Endodermal cell (in vitro differentiated cells): ENCODE results near the gene RRAD. TPM values are rescaled to one million over a fixed set of nuclear protein-coding genes. Genes with fewer than 3 reads are reported as not detected.

Source experiments
- DNase-seq: peaks from one replicate; pipeline ENCODE4 v3.0.0-alpha.2; 2017
- H3K27ac ChIP-seq: 2 replicates; pipeline ENCODE4 v1.5.1; 2013; ENCODE audit warnings: mild to moderate bottlenecking, low read depth, low read length, moderate library complexity
- H3K27me3 ChIP-seq: 2 replicates; pipeline ENCODE4 v1.6.1; 2013; ENCODE audit warnings: mild to moderate bottlenecking, low read length, moderate library complexity; ENCODE audit not compliant: insufficient read depth, control insufficient read depth, poor library complexity, severe bottlenecking
- H3K36me3 ChIP-seq: 2 replicates; pipeline ENCODE4 v1.7.0; 2013; ENCODE audit warnings: mild to moderate bottlenecking, low read length, moderate library complexity; ENCODE audit not compliant: control insufficient read depth, insufficient read depth
- H3K4me1 ChIP-seq: one replicate; pipeline ENCODE4 v1.7.0; 2013; ENCODE audit warnings: low read length; ENCODE audit not compliant: control insufficient read depth, insufficient read depth
- H3K4me3 ChIP-seq: 2 replicates; pipeline ENCODE4 v1.5.1; 2013; ENCODE audit warnings: mild to moderate bottlenecking, low read length, moderate library complexity
- H3K9ac ChIP-seq: 2 replicates; pipeline ENCODE4 v1.6.1; 2013; ENCODE audit warnings: mild to moderate bottlenecking, low read length, moderate library complexity; ENCODE audit not compliant: poor library complexity, severe bottlenecking; ENCODE audit errors: extremely low read depth
- H3K9me3 ChIP-seq: 2 replicates; pipeline ENCODE4 v1.6.1; 2013; ENCODE audit warnings: mild to moderate bottlenecking, low read length, moderate library complexity; ENCODE audit not compliant: control insufficient read depth
- H3K27ac Mint-ChIP-seq: 2 replicates; pipeline ENCODE4 v1.8.0; 2020; ENCODE audit warnings: mixed read lengths
- H3K27me3 Mint-ChIP-seq: 2 replicates; pipeline ENCODE4 v1.8.0; 2021; ENCODE audit warnings: mild to moderate bottlenecking, mixed read lengths; ENCODE audit not compliant: insufficient read depth
- H3K36me3 Mint-ChIP-seq: 2 replicates; pipeline ENCODE4 v1.8.0; 2020; ENCODE audit warnings: low read depth, mixed read lengths
- H3K4me1 Mint-ChIP-seq: 2 replicates; pipeline ENCODE4 v1.8.0; 2020; ENCODE audit warnings: mixed read lengths
- H3K4me3 Mint-ChIP-seq: 2 replicates; pipeline ENCODE4 v1.8.0; 2020; ENCODE audit warnings: mild to moderate bottlenecking, moderate library complexity, mixed read lengths
- H3K9me3 Mint-ChIP-seq: 2 replicates; pipeline ENCODE4 v1.8.0; 2020; ENCODE audit warnings: mild to moderate bottlenecking, mixed read lengths
- CTCF ChIP-seq: fragments of 200-600 bp; sonication (generic); conservative IDR thresholded peaks from 2 replicates; pipeline ENCODE4 v1.5.0; 2021; ENCODE audit warnings: antibody characterized with exemption, mild to moderate bottlenecking
- WGBS, 2 experiments: methylation state at CpG; one replicate each; pipeline versions ENCODE4 v1.1.5 to v1.1.7; 2013; ENCODE audit warnings: missing lambda C conversion rate in 2 of 2, mixed read lengths in 1 of 2; ENCODE audit not compliant: insufficient coverage in 1 of 2, insufficient read length in 1 of 2; 5-methylcytosine and 5-hydroxymethylcytosine counted together
- total RNA-seq, 2 donors: library from RNA; stranded (reverse); fragmentation: NEBNext Ultra II Directional in 1 of 2; extraction: Animal tissue kit (Norgen Biotek cat#: 25700) in 1 of 2; gene quantifications; 2 replicates in 1 of 2; 3 replicates in 1 of 2; pipeline ENCODE4 v1.2.1, GENCODE V29; 2021

The RRAD gene
- total RNA-seq, 2 donors from 2014 or later = 0.55 TPM; not detected in 1

- no peak overlapping the region for H3K27ac ChIP-seq
- DNase-seq = no peak
- Mint-ChIP-seq H3K4me3 (no peak overlapping the region), H3K9me3 (no peaks in the 10 kb centered on the region), H3K36me3 (peaks cover 11% of the 10 kb centered on the region), H3K27ac (no peak overlapping the region), H3K4me1 (peaks cover 21% of the 10 kb centered on the region), H3K27me3 (peaks cover 22% of the 10 kb centered on the region)
- no peak overlapping the region for H3K4me3 ChIP-seq
- peaks cover 16% of the 10 kb centered on the region for H3K36me3 ChIP-seq
- H3K9ac ChIP-seq = no peak overlapping the region
- TF ChIP-seq CTCF = no peak
- WGBS, 2 experiments = 98 to 100% methylated on average over 2 of the region's 2 CpGs
- H3K27me3 ChIP-seq = peaks cover 14% of the 10 kb centered on the region
- peaks cover 22% of the 10 kb centered on the region for H3K4me1 ChIP-seq
- no peaks in the 10 kb centered on the region for H3K9me3 ChIP-seq
These were observed 6.3 kb upstream of the RRAD start for GRCh38 chr16:66931665-66932064.

DNA sequence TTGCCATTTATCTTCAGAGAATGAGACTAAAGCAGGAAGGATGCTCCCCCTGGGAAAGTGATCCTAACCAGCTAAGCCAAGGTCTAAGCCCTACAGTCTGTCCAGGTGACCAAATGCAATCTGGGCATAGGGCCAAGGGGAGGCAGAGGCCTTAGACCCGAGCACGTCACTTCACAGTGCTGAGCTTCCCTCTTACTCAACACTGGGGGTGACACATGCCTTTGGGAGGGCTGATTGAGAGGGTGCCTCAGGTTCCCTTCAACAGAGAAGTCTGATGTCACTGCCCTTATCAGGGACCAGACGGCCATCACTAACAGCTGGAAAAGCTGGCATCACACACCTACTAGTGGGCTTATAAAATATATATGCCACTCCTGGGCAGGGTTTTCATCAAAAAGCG, 4.9 kb upstream of the RRAD start:
- Mint-ChIP-seq H3K4me3 (no peak overlapping the region), H3K4me1 (peaks cover 17% of the 10 kb centered on the region), H3K9me3 (no peaks in the 10 kb centered on the region), H3K36me3 (peaks cover 11% of the 10 kb centered on the region), H3K27ac (no peak overlapping the region), H3K27me3 (peaks cover 31% of the 10 kb centered on the region)
- Histone ChIP-seq H3K27ac (no peak overlapping the region), H3K9ac (no peak overlapping the region), H3K9me3 (no peaks in the 10 kb centered on the region), H3K36me3 (peaks cover 16% of the 10 kb centered on the region), H3K4me1 (peaks cover 14% of the 10 kb centered on the region), H3K4me3 (no peak overlapping the region), H3K27me3 (peaks cover 29% of the 10 kb centered on the region)
- no peak for DNase-seq
- 92 to 100% methylated on average over 1 to 4 of the region's 4 CpGs for WGBS, 2 experiments
- TF ChIP-seq CTCF = no peak

DNA sequence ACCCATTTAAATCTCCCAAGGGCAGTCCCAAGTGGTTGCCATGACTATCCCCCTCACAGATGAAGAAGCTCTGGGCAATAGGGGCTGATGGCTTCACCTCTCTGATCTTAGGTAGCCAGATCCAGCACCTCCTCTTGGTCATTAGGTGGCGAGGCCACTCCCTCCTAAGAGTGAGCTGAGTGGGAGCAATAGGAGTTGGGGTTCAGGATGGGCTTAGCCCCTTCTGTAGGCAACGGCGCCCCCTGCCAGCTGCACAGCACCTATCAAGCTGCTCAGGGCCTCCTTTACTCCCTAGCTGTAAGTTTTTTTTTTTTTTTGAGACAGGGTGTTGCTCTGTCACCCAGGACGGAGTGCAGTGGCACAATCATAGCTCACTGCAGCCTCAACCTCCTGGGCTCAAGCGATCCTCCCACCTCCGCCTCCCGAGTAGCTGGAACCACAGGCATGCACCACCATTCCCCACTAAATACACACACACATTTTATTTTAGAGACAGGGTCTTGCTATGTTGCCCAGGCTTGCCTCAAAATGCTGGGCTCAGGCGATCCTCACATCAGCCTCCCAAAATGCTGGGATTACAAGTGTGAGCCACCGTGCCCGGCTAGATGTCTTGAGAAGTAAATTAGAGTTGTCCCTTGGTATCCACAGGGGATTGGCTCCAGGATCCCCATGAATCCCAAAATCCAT, 3.5 kb upstream of the RRAD start:
- peaks cover 13% of the 10 kb centered on the region for H3K4me1 ChIP-seq
- H3K27ac Mint-ChIP-seq = no peak overlapping the region
- peaks cover 15% of the 10 kb centered on the region for H3K4me1 Mint-ChIP-seq
- peaks cover 41% of the 10 kb centered on the region for H3K27me3 Mint-ChIP-seq
- peak; percentile 71 for TF ChIP-seq CTCF
- H3K36me3 ChIP-seq = peaks cover 16% of the 10 kb centered on the region
- peak; percentile 73 for DNase-seq
- no peak overlapping the region for H3K4me3 ChIP-seq
- 89 to 94% methylated on average over 7 to 10 of the region's 10 CpGs for WGBS, 2 experiments
- H3K27me3 ChIP-seq = peaks cover 42% of the 10 kb centered on the region
- H3K9me3 Mint-ChIP-seq = no peaks in the 10 kb centered on the region
- H3K9ac ChIP-seq = no peak overlapping the region
- H3K4me3 Mint-ChIP-seq = no peak overlapping the region
- no peaks in the 10 kb centered on the region for H3K9me3 ChIP-seq
- H3K27ac ChIP-seq = no peak overlapping the region
- peaks cover 11% of the 10 kb centered on the region for H3K36me3 Mint-ChIP-seq
